ENCODE measurements around the gene VASP.
"Not testable (repeated sequence)": the region's sequence is repeated elsewhere in the genome, so short reads cannot be mapped to it uniquely, and the experiment has no call there.

Gene VASP

DNA sequence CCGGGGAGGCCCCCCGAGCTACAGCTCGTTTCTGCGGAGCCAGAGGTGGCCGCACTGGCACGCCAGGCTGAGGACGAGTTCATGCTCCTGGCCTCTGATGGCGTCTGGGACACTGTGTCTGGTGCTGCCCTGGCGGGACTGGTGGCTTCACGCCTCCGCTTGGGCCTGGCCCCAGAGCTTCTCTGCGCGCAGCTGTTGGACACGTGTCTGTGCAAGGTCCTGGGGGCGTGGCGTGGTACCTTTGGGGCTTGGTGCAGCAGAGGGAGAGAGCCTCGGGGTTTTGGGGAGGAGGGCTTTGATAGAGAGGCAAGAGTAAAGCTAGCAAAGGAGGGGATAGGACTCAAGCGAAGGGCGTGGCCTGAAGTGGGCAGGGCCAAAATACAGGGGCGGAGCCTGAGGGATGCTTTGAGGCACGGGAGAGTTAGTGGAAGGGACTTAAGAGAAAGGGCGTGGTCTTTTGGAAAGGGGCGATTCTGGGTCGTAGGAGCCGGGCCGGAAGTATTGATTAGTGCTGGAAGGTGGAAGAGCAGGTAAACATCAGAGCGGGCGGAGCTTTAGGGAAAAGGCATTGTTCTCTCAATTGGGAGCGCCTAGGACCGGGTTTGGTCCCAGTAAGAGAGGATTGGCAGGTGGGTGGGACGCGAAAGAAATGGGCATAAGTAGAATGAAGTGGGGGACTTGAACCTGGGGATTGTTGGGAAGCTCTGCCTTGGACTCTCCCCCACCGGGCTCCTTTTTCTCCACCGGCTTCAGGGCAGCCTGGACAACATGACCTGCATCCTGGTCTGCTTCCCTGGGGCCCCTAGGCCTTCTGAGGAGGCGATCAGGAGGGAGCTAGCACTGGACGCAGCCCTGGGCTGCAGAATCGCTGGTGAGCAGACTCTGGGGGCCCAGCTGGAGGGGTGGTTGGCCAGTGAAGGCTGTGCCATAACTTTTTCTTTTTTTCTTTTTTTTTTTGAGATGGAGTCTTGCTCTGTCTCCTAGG is 7.8 kb upstream of the VASP start:
- no peak overlapping the region for H3K27ac Mint-ChIP-seq
- H3K4me1 Mint-ChIP-seq (ENCODE audit: low read depth), result peaks cover 22% of the 10 kb centered on the region
- peaks cover 7% of the 10 kb centered on the region for H3K36me3 Mint-ChIP-seq (ENCODE audit: low read depth)
- H3K9me3 Mint-ChIP-seq, result no peaks in the 10 kb centered on the region
- peak overlapping the region; percentile 52 for H3K4me3 Mint-ChIP-seq
- H3K27me3 Mint-ChIP-seq (ENCODE audit: low read depth), result peaks cover 40% of the 10 kb centered on the region

DNA sequence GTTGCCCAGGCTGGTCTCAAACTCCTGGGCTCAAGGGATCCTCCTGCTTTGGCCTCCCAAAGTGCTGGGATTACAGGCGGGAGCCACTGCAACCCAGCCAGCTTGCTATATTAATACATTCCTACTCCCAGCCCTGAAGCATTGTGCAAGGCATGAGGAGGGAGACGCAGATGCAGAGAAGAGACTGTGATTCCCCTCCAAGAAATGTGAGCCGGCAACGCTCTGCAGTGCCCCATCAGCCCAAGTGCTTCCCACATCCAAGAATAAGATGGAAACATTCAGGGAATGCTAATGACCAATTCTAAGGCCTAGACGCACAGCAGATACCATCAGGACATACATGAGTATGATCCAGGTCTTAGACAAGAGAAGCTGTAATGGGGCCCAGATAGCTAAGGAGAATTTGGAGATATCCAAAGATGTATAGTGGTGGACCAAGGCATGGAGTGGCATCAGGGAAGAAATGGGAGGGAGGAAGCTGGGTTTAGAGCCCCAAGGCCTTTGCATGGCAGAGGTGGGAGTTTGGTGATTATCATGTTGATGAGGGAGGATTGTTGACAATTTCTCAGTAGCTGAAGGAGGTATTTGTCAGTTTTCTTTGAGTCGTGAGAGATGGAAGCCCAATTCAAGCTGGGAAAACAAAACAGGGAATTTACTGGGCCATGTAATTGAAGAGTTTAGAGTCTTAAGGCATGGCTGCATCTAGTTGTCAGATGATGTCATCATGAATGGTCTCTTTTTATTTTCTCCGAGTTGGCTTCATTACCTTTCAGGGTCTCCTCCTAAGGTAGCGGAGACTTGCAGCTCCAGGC is 6.2 kb upstream of the VASP start:
- H3K36me3 Mint-ChIP-seq (ENCODE audit: low read depth), result peaks cover 8% of the 10 kb centered on the region
- no peaks in the 10 kb centered on the region for H3K9me3 Mint-ChIP-seq
- H3K27me3 Mint-ChIP-seq (ENCODE audit: low read depth), result peaks cover 29% of the 10 kb centered on the region
- peak overlapping the region; percentile 9 for H3K4me3 Mint-ChIP-seq
- no peak overlapping the region for H3K27ac Mint-ChIP-seq
- peaks cover 27% of the 10 kb centered on the region for H3K4me1 Mint-ChIP-seq (ENCODE audit: low read depth)

DNA sequence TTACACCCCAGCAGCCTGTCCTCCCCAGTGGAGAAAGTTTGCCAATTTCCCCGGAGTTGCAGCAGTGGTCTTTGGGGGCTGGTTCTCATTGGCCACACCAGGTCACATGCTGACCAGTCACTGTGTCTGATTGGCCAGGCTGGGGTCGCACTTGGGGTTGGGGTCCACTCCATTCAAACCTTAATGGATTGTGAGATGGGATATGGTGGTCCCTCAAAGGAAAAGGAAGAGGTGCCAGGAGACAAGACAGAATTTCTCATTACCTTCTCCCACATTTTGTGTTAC is 5.6 kb upstream of the VASP start:
- H3K27me3 Mint-ChIP-seq (ENCODE audit: low read depth), result peaks cover 27% of the 10 kb centered on the region
- peaks cover 29% of the 10 kb centered on the region for H3K4me1 Mint-ChIP-seq (ENCODE audit: low read depth)
- H3K36me3 Mint-ChIP-seq (ENCODE audit: low read depth), result peaks cover 8% of the 10 kb centered on the region
- H3K4me3 Mint-ChIP-seq, result no peak overlapping the region
- H3K27ac Mint-ChIP-seq, result no peak overlapping the region
- no peaks in the 10 kb centered on the region for H3K9me3 Mint-ChIP-seq

GRCh38 chr19:45502111-45502510 is 5.2 kb upstream of the VASP start:
- Mint-ChIP-seq H3K4me3 (no peak overlapping the region), H3K27ac (no peak overlapping the region), H3K4me1 (ENCODE audit: low read depth) (peaks cover 27% of the 10 kb centered on the region), H3K27me3 (ENCODE audit: low read depth) (peaks cover 24% of the 10 kb centered on the region), H3K9me3 (no peaks in the 10 kb centered on the region), H3K36me3 (ENCODE audit: low read depth) (peaks cover 8% of the 10 kb centered on the region)

GRCh38 chr19:45503909-45504308 is 3.4 kb upstream of the VASP start:
- no peaks in the 10 kb centered on the region for H3K9me3 Mint-ChIP-seq
- H3K4me1 Mint-ChIP-seq (ENCODE audit: low read depth), result peaks cover 18% of the 10 kb centered on the region
- no peak overlapping the region for H3K27ac Mint-ChIP-seq
- no peak overlapping the region for H3K4me3 Mint-ChIP-seq
- H3K36me3 Mint-ChIP-seq (ENCODE audit: low read depth), result peaks cover 8% of the 10 kb centered on the region
- peaks cover 13% of the 10 kb centered on the region for H3K27me3 Mint-ChIP-seq (ENCODE audit: low read depth)

DNA sequence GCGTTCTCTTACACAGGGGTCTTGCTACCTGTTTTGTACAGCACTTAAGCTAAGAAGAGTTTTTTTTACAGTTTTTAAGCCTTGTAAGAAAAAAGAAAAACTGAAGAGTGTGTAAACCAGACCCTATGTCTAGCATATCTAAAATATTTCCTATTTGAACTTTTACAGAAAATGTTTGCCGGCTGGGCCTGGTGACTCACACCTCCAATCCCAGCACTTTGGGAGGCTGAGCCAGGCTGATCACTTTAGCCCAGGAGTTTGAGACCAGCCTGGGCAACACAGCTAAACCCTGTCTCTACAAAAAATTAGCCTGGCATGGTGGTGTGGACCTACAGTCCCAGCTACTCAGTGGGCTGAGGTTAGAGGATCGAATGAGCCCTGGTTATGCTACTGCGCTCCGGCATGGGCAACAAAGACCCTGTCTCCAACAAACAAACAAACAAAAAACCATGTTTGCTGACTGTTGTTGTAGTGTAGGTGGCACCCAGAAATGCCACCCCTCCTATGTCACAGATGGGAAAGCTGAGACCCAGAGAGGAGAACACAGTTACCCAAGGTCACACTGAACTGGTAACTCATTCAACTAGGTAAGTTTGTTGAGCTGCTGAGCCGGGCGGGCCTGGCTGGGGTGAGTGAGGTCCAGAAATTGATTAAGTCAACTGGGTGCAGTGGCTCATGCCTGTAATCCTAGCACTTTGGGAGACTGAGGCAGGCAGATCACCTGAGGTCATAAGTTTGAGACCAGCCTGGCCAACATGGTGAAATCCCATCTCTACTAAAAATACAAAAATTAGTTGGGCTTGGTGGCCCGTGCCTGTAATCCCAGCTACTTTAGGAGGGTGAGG is 1.9 kb upstream of the VASP start:
- Mint-ChIP-seq H3K27ac (peak overlapping the region; percentile 79), H3K4me1 (ENCODE audit: low read depth) (peaks cover 15% of the 10 kb centered on the region), H3K4me3 (peak overlapping the region; percentile 76), H3K9me3 (no peaks in the 10 kb centered on the region), H3K27me3 (ENCODE audit: low read depth) (peaks cover 6% of the 10 kb centered on the region), H3K36me3 (ENCODE audit: low read depth) (peaks cover 8% of the 10 kb centered on the region)

DNA sequence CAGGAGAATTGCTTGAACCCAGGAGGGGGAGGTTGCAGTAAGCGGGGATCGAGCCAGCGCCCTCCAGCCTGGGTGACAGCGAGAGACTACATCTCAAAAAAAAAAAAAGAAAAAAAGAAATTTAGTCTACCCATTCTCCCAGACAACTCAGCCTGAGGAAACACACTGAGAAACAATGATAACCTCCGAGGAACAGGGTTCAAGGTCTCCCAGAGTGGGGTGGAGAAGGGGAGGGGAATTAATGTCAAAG is 1.4 kb upstream of the VASP start:
- Mint-ChIP-seq H3K4me3 (peak overlapping the region; percentile 76), H3K4me1 (ENCODE audit: low read depth) (peaks cover 17% of the 10 kb centered on the region), H3K36me3 (ENCODE audit: low read depth) (peaks cover 12% of the 10 kb centered on the region), H3K27ac (peak overlapping the region; percentile 79), H3K27me3 (ENCODE audit: low read depth) (peaks cover 2% of the 10 kb centered on the region), H3K9me3 (no peaks in the 10 kb centered on the region)

- H3K4me1 Mint-ChIP-seq (ENCODE audit: low read depth), result peaks cover 22% of the 10 kb centered on the region
These were observed 862 bp upstream of the VASP start for GRCh38 chr19:45506246-45506988.

DNA sequence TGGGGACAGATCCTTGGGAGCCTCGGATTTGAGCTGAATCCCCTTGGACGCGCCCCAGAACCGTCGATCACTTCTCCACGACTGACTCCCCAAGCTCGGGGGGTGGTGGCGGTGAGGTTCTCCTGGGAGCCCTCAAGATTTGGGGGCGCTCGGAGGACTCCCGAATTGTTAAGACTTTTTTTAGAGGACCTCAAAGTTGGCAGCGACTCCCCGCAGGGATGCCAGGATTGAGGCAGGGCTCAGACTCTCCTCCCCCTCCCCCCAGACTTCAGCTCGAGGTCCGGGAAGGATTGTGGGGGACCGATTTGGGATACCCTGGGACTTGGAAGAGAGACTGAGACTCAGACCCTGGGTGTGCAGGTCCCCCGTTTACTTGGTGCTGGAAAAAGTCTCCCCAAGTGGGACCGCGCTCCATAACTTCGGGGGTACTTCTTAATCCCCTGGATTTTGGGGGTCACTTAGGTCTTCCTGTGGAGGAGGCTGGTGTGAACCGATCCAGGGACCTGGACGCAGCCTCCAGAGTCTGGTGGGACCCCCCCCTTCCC is 665 bp downstream of the VASP start:
- Mint-ChIP-seq H3K9me3 (no peaks in the 10 kb centered on the region), H3K27me3 (ENCODE audit: low read depth) (no peaks in the 10 kb centered on the region), H3K27ac (peak overlapping the region; percentile 57), H3K4me1 (ENCODE audit: low read depth) (peaks cover 28% of the 10 kb centered on the region), H3K4me3 (peak overlapping the region; percentile 92), H3K36me3 (ENCODE audit: low read depth) (peaks cover 15% of the 10 kb centered on the region)

More at GRCh38 chr19:45506246-45506988, 862 bp upstream of the VASP start:
- H3K27me3 Mint-ChIP-seq (ENCODE audit: low read depth), result no peaks in the 10 kb centered on the region
- peak overlapping the region; percentile 97 for H3K27ac Mint-ChIP-seq
- H3K36me3 Mint-ChIP-seq (ENCODE audit: low read depth), result peaks cover 12% of the 10 kb centered on the region
- no peaks in the 10 kb centered on the region for H3K9me3 Mint-ChIP-seq
- peak overlapping the region; percentile 83 for H3K4me3 Mint-ChIP-seq

GRCh38 chr19:45508417-45508860 is 1.2 kb downstream of the VASP start:
- Mint-ChIP-seq H3K4me1 (ENCODE audit: low read depth) (peaks cover 32% of the 10 kb centered on the region), H3K27me3 (ENCODE audit: low read depth) (no peaks in the 10 kb centered on the region), H3K9me3 (no peaks in the 10 kb centered on the region), H3K36me3 (ENCODE audit: low read depth) (peaks cover 17% of the 10 kb centered on the region), H3K27ac (peak overlapping the region; percentile 57), H3K4me3 (peak overlapping the region; percentile 92)

DNA sequence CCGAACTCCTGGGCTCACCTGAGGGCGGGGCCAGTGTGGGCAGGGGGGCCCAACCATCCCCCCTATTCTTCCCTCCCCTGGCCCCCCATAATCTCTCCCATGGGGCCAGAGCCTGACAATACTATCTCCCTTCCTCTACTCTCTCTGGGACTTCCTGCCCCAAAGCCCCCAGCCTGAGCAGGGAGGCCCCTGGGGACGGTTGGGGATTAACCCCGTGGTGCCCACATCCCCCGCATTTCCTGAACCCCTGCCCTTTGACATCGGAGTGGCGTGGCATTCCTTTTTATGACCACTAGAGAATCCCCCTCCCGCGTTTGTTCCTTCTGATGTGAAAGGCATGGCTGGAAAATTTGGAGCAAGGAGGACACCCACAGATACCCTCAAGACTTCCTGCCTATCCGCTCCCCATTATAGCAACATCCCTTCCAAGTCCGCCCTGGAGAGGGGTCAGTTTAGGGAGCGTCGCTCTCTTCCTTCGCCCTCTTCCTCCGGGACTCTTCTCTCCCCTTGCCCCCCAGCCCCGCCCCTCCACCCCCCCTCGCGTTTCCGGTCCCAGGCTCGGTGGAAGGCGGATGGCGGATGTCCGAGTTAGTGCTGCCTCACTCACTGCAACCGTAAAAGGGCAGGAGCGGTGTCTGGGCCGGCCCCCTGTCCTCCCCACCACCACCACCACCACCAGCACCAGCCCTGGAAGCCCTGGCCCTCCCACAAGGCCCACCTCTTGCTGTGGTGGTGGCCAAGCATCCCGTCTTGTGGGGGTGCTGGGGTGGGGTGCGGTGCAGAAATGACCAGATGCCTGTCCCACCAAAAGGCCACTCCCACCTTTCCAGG is 1.8 kb downstream of the VASP start:
- H3K36me3 Mint-ChIP-seq (ENCODE audit: low read depth), result peaks cover 20% of the 10 kb centered on the region
- H3K9me3 Mint-ChIP-seq, result no peaks in the 10 kb centered on the region
- H3K4me3 Mint-ChIP-seq, result peak overlapping the region; percentile 92
- H3K27ac Mint-ChIP-seq, result peak overlapping the region; percentile 87
- peaks cover 37% of the 10 kb centered on the region for H3K4me1 Mint-ChIP-seq (ENCODE audit: low read depth)
- H3K27me3 Mint-ChIP-seq (ENCODE audit: low read depth), result no peaks in the 10 kb centered on the region

DNA sequence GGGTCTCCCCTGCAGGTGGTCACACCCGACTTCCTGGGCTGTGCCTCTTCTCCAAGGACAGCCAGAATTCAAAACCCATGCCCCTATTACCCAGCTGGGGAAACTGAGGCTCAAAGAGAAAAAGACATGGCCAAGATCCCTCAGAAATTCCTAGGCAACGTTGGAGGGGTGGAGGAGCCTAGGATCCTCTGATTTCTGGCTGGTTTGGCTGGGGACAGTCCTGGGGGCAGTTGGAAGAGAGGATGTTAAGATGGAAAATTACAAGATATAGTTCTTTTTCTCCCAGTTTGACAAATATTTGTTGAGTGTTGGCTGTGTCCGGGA is 2.4 kb downstream of the VASP start:
- Mint-ChIP-seq H3K9me3 (no peaks in the 10 kb centered on the region), H3K27ac (peak overlapping the region; percentile 87), H3K4me1 (ENCODE audit: low read depth) (peaks cover 38% of the 10 kb centered on the region), H3K27me3 (ENCODE audit: low read depth) (no peaks in the 10 kb centered on the region), H3K4me3 (peak overlapping the region; percentile 92), H3K36me3 (ENCODE audit: low read depth) (peaks cover 20% of the 10 kb centered on the region)

- H3K36me3 Mint-ChIP-seq (ENCODE audit: low read depth), result peaks cover 19% of the 10 kb centered on the region
- H3K9me3 Mint-ChIP-seq; H3K27me3 Mint-ChIP-seq (ENCODE audit: low read depth): not testable (repeated sequence)
- peak overlapping the region; percentile 62 for H3K27ac Mint-ChIP-seq
- peaks cover 39% of the 10 kb centered on the region for H3K4me1 Mint-ChIP-seq (ENCODE audit: low read depth)
- H3K4me3 Mint-ChIP-seq, result peak overlapping the region; percentile 92
These were observed 3.1 kb downstream of the VASP start for GRCh38 chr19:45510352-45510751.
